GM12878 (cell line): ENCODE data around the gene GIMAP6. TPM values are rescaled to one million over a fixed set of nuclear protein-coding genes. Genes with fewer than 3 reads are reported as not detected.
"Not testable (repeated sequence)": the region's sequence is repeated elsewhere in the genome, so short reads cannot be mapped to it uniquely, and the experiment has no call there.

Experiments used
- ATAC-seq: fragments of 200-7000 bp; cut with Tn5 transposase; 3 replicates; pipeline ENCODE4 v1.9.1; 2020; ENCODE audit warnings: mild to moderate bottlenecking, moderate library complexity
- BruUV-seq: library from RNA; stranded (reverse); fragments of 400-500 nt; replicated peaks from 2 replicates; lab custom pipeline; 2021; lab: Mats Ljungman, UMichigan
- CTCF ChIA-PET: fragments of 300-600 bp; sonication (Branson Sonifier 250); formaldehyde crosslinking; extraction: SDS; loops from one replicate; lab custom pipeline; 2021; ENCODE audit warnings: inconsistent platforms; lab: Yijun Ruan, JAX
- POLR2A ChIA-PET: fragments of 350-600 bp; formaldehyde crosslinking; extraction: SDS; loops from one replicate; lab custom pipeline; 2021; ENCODE audit warnings: inconsistent platforms; lab: Charles Lee
- RAD21 ChIA-PET: fragments of 300-600 bp; sonication (Branson Sonifier 250); formaldehyde crosslinking; loops from one replicate; lab custom pipeline; 2023; ENCODE audit warnings: antibody characterized with exemption; ENCODE audit not compliant: unreplicated experiment; lab: Charles Lee
- SMC1A ChIA-PET: fragments of 300-600 bp; sonication (Branson Sonifier 250); formaldehyde crosslinking; loops from one replicate; lab custom pipeline; 2023; ENCODE audit not compliant: unreplicated experiment, uncharacterized antibody; lab: Charles Lee
- DNase-seq: peaks from one replicate; pipeline ENCODE4 v3.0.0-alpha.2; 2011; ENCODE audit warnings: low read depth, low spot score
- FAIRE-seq: peaks from 3 replicates; lab custom pipeline; 2011; peaks lifted over from hg19 to GRCh38; lab: Jason Lieb, UNC
- H2AFZ ChIP-seq: 2 replicates; pipeline ENCODE4 v1.6.0; 2011; ENCODE audit warnings: low read depth, low read length, control low read depth; ENCODE audit not compliant: control insufficient read depth
- H3K27ac ChIP-seq: 2 replicates; pipeline ENCODE4 v1.5.1; 2011; ENCODE audit warnings: control low read depth; ENCODE audit not compliant: control insufficient read depth, insufficient read depth
- H3K27me3 ChIP-seq, 2 experiments: replicated peaks in 1 of 2; 2 replicates each; pipeline versions ENCODE4 v1.6.0 to v1.6.1; 2011; ENCODE audit warnings: low read length in 1 of 2; ENCODE audit not compliant: control insufficient read depth in 2 of 2, insufficient read depth in 2 of 2
- H3K36me3 ChIP-seq, 2 experiments: 2 replicates each; pipeline ENCODE4 v1.5.1; 2011; ENCODE audit warnings: low read length in 1 of 2; ENCODE audit not compliant: control insufficient read depth in 2 of 2, insufficient read depth in 2 of 2
- H3K4me1 ChIP-seq: 2 replicates; pipeline ENCODE4 v1.6.1; 2011; ENCODE audit warnings: mild to moderate bottlenecking, low read length, moderate library complexity, mixed read lengths; ENCODE audit not compliant: control insufficient read depth, insufficient read depth
- H3K4me2 ChIP-seq: 2 replicates; pipeline ENCODE4 v1.6.0; 2011; ENCODE audit warnings: control low read depth; ENCODE audit not compliant: control insufficient read depth, insufficient read depth
- H3K4me3 ChIP-seq: fragments of 200-600 bp; sonication (generic); 2 replicates; pipeline ENCODE4 v1.5.1; 2016
- H3K79me2 ChIP-seq: 2 replicates; pipeline ENCODE4 v1.6.0; 2011; ENCODE audit warnings: low read length; ENCODE audit not compliant: control insufficient read depth, insufficient read depth
- H3K9ac ChIP-seq: 2 replicates; pipeline ENCODE4 v1.8.0; 2011; ENCODE audit warnings: low read length, control low read depth, mixed read lengths; ENCODE audit not compliant: control insufficient read depth, insufficient read depth
- H3K9me3 ChIP-seq: replicated peaks from 3 replicates; pipeline ENCODE4 v1.5.1; 2011; ENCODE audit warnings: mild to moderate bottlenecking, low read length; ENCODE audit not compliant: control insufficient read depth, insufficient read depth
- H4K20me1 ChIP-seq: 2 replicates; pipeline ENCODE4 v1.6.0; 2011; ENCODE audit not compliant: control insufficient read depth, insufficient read depth
- POLR2AphosphoS2 ChIP-seq: IDR thresholded peaks from 2 replicates; pipeline ENCODE4 v1.6.1; 2011; ENCODE audit warnings: low read depth, mild to moderate bottlenecking, low read length, improper control_type of control experiment, moderate library complexity
- SPI1 ChIP-seq: IDR thresholded peaks from 2 replicates; pipeline ENCODE4 v1.6.1; 2011; ENCODE audit warnings: low read depth, mild to moderate bottlenecking, low read length, moderate library complexity, borderline replicate concordance; ENCODE audit not compliant: insufficient read depth
- WGBS: methylation state at CpG from one replicate; pipeline ENCODE4 v1.1.6; 2016; ENCODE audit warnings: low lambda C conversion rate; ENCODE audit not compliant: insufficient replicate concordance, insufficient coverage; ENCODE audit errors: missing lambda C conversion rate; 5-methylcytosine and 5-hydroxymethylcytosine counted together
- in situ Hi-C: fragments of 300-500 bp; cut with MboI; formaldehyde crosslinking; loops from 9 replicates; pipeline ENCODE4 v1.14.3; 2018; ENCODE audit warnings: mixed read lengths
- intact Hi-C: fragments of 100-400 bp; cut with micrococcal nuclease; formaldehyde crosslinking; loops from one replicate; pipeline ENCODE4 v1.14.2; 2022; ENCODE audit not compliant: unreplicated experiment
- polyA plus RNA-seq, 11 experiments: library from polyadenylated mRNA; depleted of rRNA in 4 of 11; unstranded in 6 of 11; stranded (reverse) in 5 of 11; fragments of >200 nt; fragmentation: Nextera tagmentation in 4 of 11; fragmentation: Illumina TruSeq in 1 of 11; extraction: Ambion mirVana in 4 of 11; extraction: Trizol in 1 of 11; gene quantifications; 1 replicate in 1 of 11; 2 replicates in 10 of 11; pipeline versions ENCODE4 v1.2.1 to v1.2.3, GENCODE V29; 2011 to 2016; ENCODE audit warnings: inconsistent platforms in 2 of 11, missing spikeins in 2 of 11, low read depth in 1 of 11
- total RNA-seq, 4 experiments: library from RNA; depleted of rRNA in 3 of 4; stranded (reverse); fragments of >200 nt in 3 of 4; fragmentation: Illumina TruSeq in 1 of 4; extraction: Trizol in 1 of 4; gene quantifications; 2 replicates each; pipeline versions ENCODE4 v1.2.1 to v1.2.3, GENCODE V29; 2013 to 2021

Gene GIMAP6
- total and polyA plus RNA-seq, 10 of the 15 experiments (the other 5 are each of a cell fraction or from before 2014, with no cell fraction given): 6.2 to 49.2 (median 35.4) TPM

- Histone ChIP-seq H3K4me3 (no peak overlapping the region), H2AFZ (no peak overlapping the region), H4K20me1 (no peaks in the 10 kb centered on the region), H3K79me2 (no peaks in the 10 kb centered on the region), H3K27ac (no peak overlapping the region), H3K4me1 (peaks cover 17% of the 10 kb centered on the region), H3K27me3 (no peaks in the 10 kb centered on the region), H3K36me3 (0 out of 4 replicates have a peak, but pooled peaks cover 0 to 5% of the 10 kb centered on the region in 2 experiments), H3K4me2 (no peak overlapping the region)
- RAD21 ChIA-PET: interaction anchor here (1.5 kb wide), 1 partner anchor 41 kb away, joined by 4 read pairs; no protein-coding TSS in a partner anchor
- no TSS peak for BruUV-seq
- CTCF ChIA-PET: no interaction called here
- ATAC-seq (no peak), DNase-seq (no peak), FAIRE-seq (no peak)
- SMC1A ChIA-PET: interaction anchor here (1.2 to 2.3 kb wide), 3 partner anchors 47 to 187 kb away, joined by 3 to 11 read pairs (median 4); no protein-coding TSS in a partner anchor
- POLR2A ChIA-PET: no interaction called here
- intact Hi-C loops: loop anchor here (5.0 kb wide), 1 partner anchor 168 kb away; the partner anchor contains the start of gene GIMAP8
- TF ChIP-seq SPI1: no peak
- TF ChIP-seq POLR2AphosphoS2: no peak
- TF ChIP-seq, all 136 proteins: peak for 0
- Histone ChIP-seq H3K9ac (no peak overlapping the region), H3K9me3 (no peaks in the 10 kb centered on the region; the same call in 2 of the 3 replicates)
- in situ Hi-C loops: no loop called here
- WGBS: 80% methylated on average over 3 of the region's 3 CpGs
Observed at GRCh38 chr7:150620061-150620460, 12.1 kb downstream of the GIMAP6 start.

GRCh38 chr7:150615221-150615755 is 16.9 kb downstream of the GIMAP6 start:
- H3K79me2 ChIP-seq, H3K27ac ChIP-seq, RAD21 ChIA-PET, POLR2A ChIA-PET, H3K4me1 ChIP-seq, ATAC-seq, H3K9me3 ChIP-seq, H3K27me3 ChIP-seq, H3K36me3 ChIP-seq, FAIRE-seq, CTCF ChIA-PET, BruUV-seq, DNase-seq, H3K4me3 ChIP-seq, H3K9ac ChIP-seq, intact Hi-C loops, H3K4me2 ChIP-seq, H4K20me1 ChIP-seq, in situ Hi-C loops, H2AFZ ChIP-seq: not testable (repeated sequence)
- SMC1A ChIA-PET: interaction anchor here (1.6 kb wide), 1 partner anchor 110 kb away, joined by 3 read pairs; no protein-coding TSS in a partner anchor
- 84% methylated on average over 5 of the region's 5 CpGs for WGBS

DNA sequence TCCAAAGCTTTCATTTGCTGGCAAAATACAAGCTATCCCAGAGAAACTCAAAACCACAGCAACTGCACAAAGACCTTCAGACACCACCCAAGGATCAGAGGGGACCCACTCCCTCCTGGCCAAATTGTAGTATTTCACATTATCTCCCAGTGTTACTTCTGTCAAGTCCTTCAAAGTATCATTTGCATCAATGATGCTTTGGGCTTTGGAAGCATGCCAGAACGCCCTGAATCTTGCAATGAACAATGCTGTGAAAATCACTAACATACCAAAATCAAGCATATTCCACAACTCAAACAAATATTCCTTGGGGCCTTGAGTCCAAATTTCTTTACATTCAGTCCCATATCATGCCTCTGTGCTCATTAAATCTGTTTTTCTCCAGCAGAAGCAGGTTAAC is 17.8 kb downstream of the GIMAP6 start:
- H3K36me3 ChIP-seq, H3K27me3 ChIP-seq, H3K4me1 ChIP-seq, H2AFZ ChIP-seq, RAD21 ChIA-PET, POLR2A ChIA-PET, CTCF ChIA-PET, FAIRE-seq, BruUV-seq, H3K9ac ChIP-seq, DNase-seq, H4K20me1 ChIP-seq, in situ Hi-C loops, H3K4me2 ChIP-seq, H3K79me2 ChIP-seq, intact Hi-C loops, H3K4me3 ChIP-seq, H3K27ac ChIP-seq, ATAC-seq, H3K9me3 ChIP-seq: not testable (repeated sequence)
- 31% methylated on average over 1 of the region's 1 CpG for WGBS
- SMC1A ChIA-PET: interaction anchor here (1.6 kb wide), 1 partner anchor 109 kb away, joined by 3 read pairs; no protein-coding TSS in a partner anchor
